H1 (cell line): ENCODE results near the gene LRRFIP1. TPM values are rescaled to one million over a fixed set of nuclear protein-coding genes. Genes with fewer than 3 reads are reported as not detected.

Experiments
- CTCF ChIA-PET: fragments of 300-600 bp; sonication (Branson Sonifier 250); formaldehyde crosslinking; loops from one replicate; lab custom pipeline; 2021; ENCODE audit not compliant: partially characterized antibody; lab: Charles Lee
- POLR2A ChIA-PET: fragments of 300-600 bp; sonication (Branson Sonifier 250); formaldehyde crosslinking; loops from one replicate; lab custom pipeline; 2021; ENCODE audit warnings: inconsistent platforms; ENCODE audit not compliant: partially characterized antibody; lab: Charles Lee
- DNase-seq, 2 experiments: peaks; one replicate each; pipeline versions ENCODE4 v3.0.0 to v3.0.0-alpha.2; 2010 to 2022; ENCODE audit warnings: low spot score in 2 of 2, low read depth in 1 of 2, mixed read lengths in 1 of 2
- FAIRE-seq: peaks from 2 replicates; lab custom pipeline; 2011; peaks lifted over from hg19 to GRCh38; lab: Jason Lieb, UNC
- H2AFZ ChIP-seq: 2 replicates; pipeline ENCODE4 v1.8.1; 2012; ENCODE audit warnings: low read length, inconsistent platforms
- H2AK5ac ChIP-seq: 2 replicates; pipeline ENCODE4 v1.6.1; 2013; ENCODE audit warnings: low read depth, low read length
- H2BK120ac ChIP-seq: replicated peaks from 2 replicates; pipeline ENCODE3; 2013; ENCODE audit warnings: low read depth, low read length, inconsistent platforms
- H2BK12ac ChIP-seq: 2 replicates; pipeline ENCODE4 v1.6.1; 2013; ENCODE audit warnings: low read depth, low read length
- H2BK15ac ChIP-seq: 2 replicates; pipeline ENCODE4 v1.6.1; 2013; ENCODE audit warnings: low read length
- H2BK20ac ChIP-seq: 2 replicates; pipeline ENCODE4 v1.6.1; 2013; ENCODE audit warnings: low read length
- H2BK5ac ChIP-seq: 2 replicates; pipeline ENCODE4 v1.6.1; 2013; ENCODE audit warnings: low read depth, low read length
- H3K14ac ChIP-seq: 2 replicates; pipeline ENCODE4 v1.6.1; 2013; ENCODE audit warnings: inconsistent platforms; ENCODE audit not compliant: insufficient read length
- H3K18ac ChIP-seq: 2 replicates; pipeline ENCODE4 v1.6.1; 2013; ENCODE audit warnings: low read length; ENCODE audit errors: extremely low read depth
- H3K23ac ChIP-seq: 2 replicates; pipeline ENCODE4 v1.6.1; 2013; ENCODE audit warnings: inconsistent platforms; ENCODE audit not compliant: insufficient read length
- H3K23me2 ChIP-seq: 2 replicates; pipeline ENCODE4 v1.6.1; 2013; ENCODE audit warnings: low read depth, low read length
- H3K27ac ChIP-seq: 2 replicates; pipeline ENCODE4 v1.6.1; 2011; ENCODE audit warnings: low read depth, low read length, inconsistent platforms
- H3K27me3 ChIP-seq, 4 experiments: replicated peaks in 1 of 4; 1 replicate in 1 of 4; 2 replicates in 3 of 4; pipeline versions ENCODE4 v1.6.1 to v1.8.1; 2011 to 2013; ENCODE audit warnings: low read length in 3 of 4, mild to moderate bottlenecking in 3 of 4, inconsistent platforms in 2 of 4, mixed read lengths in 2 of 4, moderate library complexity in 1 of 4; ENCODE audit not compliant: control insufficient read depth in 3 of 4, insufficient read depth in 3 of 4; ENCODE audit errors: extremely low read depth in 1 of 4
- H3K36me3 ChIP-seq, 4 experiments: 2 replicates each; pipeline versions ENCODE4 v1.6.1 to v1.8.1; 2011 to 2013; ENCODE audit warnings: mild to moderate bottlenecking in 4 of 4, low read length in 3 of 4, moderate library complexity in 2 of 4, control low read depth in 1 of 4, inconsistent platforms in 1 of 4; ENCODE audit not compliant: insufficient read depth in 4 of 4, control insufficient read depth in 2 of 4
- H3K4ac ChIP-seq: replicated peaks from 2 replicates; pipeline ENCODE3; 2013; ENCODE audit warnings: low read length, low read depth, mixed read lengths, inconsistent platforms; ENCODE audit not compliant: insufficient read length
- H3K4me1 ChIP-seq, 4 experiments: replicated peaks in 1 of 4; 1 replicate in 1 of 4; 2 replicates in 3 of 4; pipeline versions ENCODE4 v1.6.1 to v1.8.1; 2011 to 2013; ENCODE audit warnings: low read length in 3 of 4, inconsistent platforms in 2 of 4, mixed read lengths in 1 of 4; ENCODE audit not compliant: insufficient read depth in 4 of 4, control insufficient read depth in 3 of 4
- H3K4me2 ChIP-seq, 2 experiments: 2 replicates each; pipeline versions ENCODE4 v1.6.1 to v1.8.1; 2011 to 2013; ENCODE audit warnings: low read depth in 2 of 2, low read length in 2 of 2, control low read depth in 1 of 2, inconsistent platforms in 1 of 2, mild to moderate bottlenecking in 1 of 2; ENCODE audit not compliant: insufficient read depth in 1 of 2
- H3K4me3 ChIP-seq, 4 experiments: fragments of 200-600, 300-600 bp in 1 of 4; sonication (generic), shearing (Covaris generic), sonication (Bioruptor Twin) in 1 of 4; 2 replicates each; pipeline versions ENCODE4 v1.5.1 to v1.8.1; 2011 to 2016; ENCODE audit warnings: low read length in 4 of 4, low read depth in 3 of 4, control low read depth in 2 of 4, inconsistent platforms in 2 of 4, mild to moderate bottlenecking in 2 of 4, mixed read lengths in 1 of 4, moderate library complexity in 1 of 4; ENCODE audit not compliant: insufficient read depth in 2 of 4; ENCODE audit errors: extremely low read depth in 1 of 4
- H3K56ac ChIP-seq: replicated peaks from 2 replicates; pipeline ENCODE3; 2013; ENCODE audit warnings: low read depth, mild to moderate bottlenecking, mixed read lengths, low read length, inconsistent platforms; ENCODE audit not compliant: insufficient read length
- H3K79me1 ChIP-seq: 2 replicates; pipeline ENCODE4 v1.6.1; 2013; ENCODE audit warnings: low read depth, low read length, control low read depth
- H3K79me2 ChIP-seq, 2 experiments: 2 replicates each; pipeline versions ENCODE4 v1.6.1 to v1.8.1; 2012 to 2013; ENCODE audit warnings: low read length in 2 of 2, mild to moderate bottlenecking in 2 of 2, inconsistent platforms in 1 of 2; ENCODE audit not compliant: insufficient read depth in 2 of 2, control insufficient read depth in 1 of 2
- H3K9ac ChIP-seq, 4 experiments: replicated peaks in 1 of 4; 1 replicate in 1 of 4; 2 replicates in 3 of 4; pipeline versions ENCODE4 v1.6.1 to v1.8.1; 2011 to 2013; ENCODE audit warnings: low read depth in 3 of 4, low read length in 3 of 4, control low read depth in 2 of 4, mild to moderate bottlenecking in 2 of 4, moderate library complexity in 2 of 4, inconsistent platforms in 1 of 4; ENCODE audit errors: extremely low read depth in 1 of 4
- H3K9me3 ChIP-seq, 2 experiments: 2 replicates each; pipeline versions ENCODE4 v1.6.1 to v1.8.1; 2012 to 2013; ENCODE audit warnings: mild to moderate bottlenecking in 2 of 2, moderate library complexity in 2 of 2, control low read depth in 1 of 2, inconsistent platforms in 1 of 2, low read depth in 1 of 2, low read length in 1 of 2, mixed read lengths in 1 of 2; ENCODE audit not compliant: insufficient read depth in 2 of 2
- H4K20me1 ChIP-seq, 2 experiments: replicated peaks in 1 of 2; 2 replicates each; pipeline versions ENCODE3 to v1.8.1; 2011 to 2013; ENCODE audit warnings: inconsistent platforms in 2 of 2, low read length in 2 of 2, mild to moderate bottlenecking in 1 of 2; ENCODE audit not compliant: insufficient read depth in 2 of 2, control insufficient read depth in 1 of 2
- H4K5ac ChIP-seq: 2 replicates; pipeline ENCODE4 v1.6.1; 2013; ENCODE audit warnings: low read length, low read depth, mixed read lengths, inconsistent platforms; ENCODE audit not compliant: insufficient read length
- H4K8ac ChIP-seq: 2 replicates; pipeline ENCODE4 v1.8.0; 2013; ENCODE audit warnings: mild to moderate bottlenecking, moderate library complexity, low read length, inconsistent platforms; ENCODE audit not compliant: insufficient read depth; ENCODE audit errors: extremely low read depth
- H4K91ac ChIP-seq: replicated peaks from 2 replicates; pipeline ENCODE3; 2013; ENCODE audit warnings: low read length, mixed read lengths, inconsistent platforms; ENCODE audit not compliant: insufficient read length
- KDM5A ChIP-seq: fragments of 200-600 bp; IDR thresholded peaks from 2 replicates; pipeline ENCODE4 v1.7.1; 2012; ENCODE audit warnings: mild to moderate bottlenecking, low read length, inconsistent platforms, mixed read lengths
- RAD21 ChIP-seq, 2 experiments: IDR thresholded peaks in 1 of 2; conservative IDR thresholded peaks in 1 of 2; 2 replicates each; pipeline ENCODE4 v1.6.1; 2011; ENCODE audit warnings: low read depth in 2 of 2, low read length in 2 of 2, improper control_type of control experiment in 1 of 2, inconsistent platforms in 1 of 2, mild to moderate bottlenecking in 1 of 2, moderate library complexity in 1 of 2
- SP2 ChIP-seq: IDR thresholded peaks from 2 replicates; pipeline ENCODE4 v1.6.1; 2012; ENCODE audit warnings: mild to moderate bottlenecking, low read length, inconsistent platforms
- SRF ChIP-seq: IDR thresholded peaks from 2 replicates; pipeline ENCODE4 v1.6.1; 2011; ENCODE audit warnings: mild to moderate bottlenecking, low read depth, low read length, moderate library complexity
- TBP ChIP-seq: IDR thresholded peaks from 2 replicates; pipeline ENCODE4 v1.6.1; 2011; ENCODE audit warnings: low read depth, low read length, improper control_type of control experiment
- WGBS, 2 experiments: shearing (Covaris generic) in 1 of 2; methylation state at CpG; one replicate each; pipeline versions ENCODE4 v1.1.6 to v1.1.7; 2013 to 2015; ENCODE audit warnings: low lambda C conversion rate in 2 of 2, mixed read lengths in 2 of 2, inconsistent platforms in 1 of 2, low coverage in 1 of 2, missing lambda C conversion rate in 1 of 2; ENCODE audit not compliant: insufficient replicate concordance in 2 of 2, insufficient coverage in 1 of 2, insufficient read length in 1 of 2; ENCODE audit errors: extremely low coverage in 1 of 2, missing lambda C conversion rate in 1 of 2; 5-methylcytosine and 5-hydroxymethylcytosine counted together
- polyA plus RNA-seq, 7 experiments: library from polyadenylated mRNA; depleted of rRNA in 3 of 7; stranded (reverse) in 5 of 7; unstranded in 2 of 7; fragments of >200 nt in 5 of 7; fragments of 200-250 nt in 2 of 7; gene quantifications; 1 replicate in 5 of 7; 2 replicates in 1 of 7; 4 replicates in 1 of 7; pipeline versions ENCODE4 v1.2.1 to v1.2.3, GENCODE V29; 2011 to 2013; ENCODE audit warnings: missing spikeins in 2 of 7, mixed read lengths in 2 of 7
- total RNA-seq: library from RNA; stranded (reverse); fragmentation: NEBNext Ultra II Directional; extraction: Animal tissue kit (Norgen Biotek cat#: 25700); gene quantifications from 2 replicates; pipeline ENCODE4 v1.2.1, GENCODE V29; 2021
- TF ChIP-seq, protein P1 (sequence below), 3 experiments: IDR thresholded peaks; 1 replicate in 2 of 3; 2 replicates in 1 of 3; pipeline versions ENCODE4 v1.5.1 to v1.6.1; 2011; ENCODE audit warnings: low read length in 3 of 3, mild to moderate bottlenecking in 3 of 3, inconsistent platforms in 2 of 3, low read depth in 1 of 3, moderate library complexity in 1 of 3; ENCODE audit not compliant: insufficient read depth in 1 of 3; ENCODE audit errors: control extremely low read depth in 1 of 3

LRRFIP1 gene
- total and polyA plus RNA-seq, 2 of the 8 experiments (the other 6 are each of a cell fraction or from before 2014, with no cell fraction given) = 12.1 to 75.8 TPM

DNA sequence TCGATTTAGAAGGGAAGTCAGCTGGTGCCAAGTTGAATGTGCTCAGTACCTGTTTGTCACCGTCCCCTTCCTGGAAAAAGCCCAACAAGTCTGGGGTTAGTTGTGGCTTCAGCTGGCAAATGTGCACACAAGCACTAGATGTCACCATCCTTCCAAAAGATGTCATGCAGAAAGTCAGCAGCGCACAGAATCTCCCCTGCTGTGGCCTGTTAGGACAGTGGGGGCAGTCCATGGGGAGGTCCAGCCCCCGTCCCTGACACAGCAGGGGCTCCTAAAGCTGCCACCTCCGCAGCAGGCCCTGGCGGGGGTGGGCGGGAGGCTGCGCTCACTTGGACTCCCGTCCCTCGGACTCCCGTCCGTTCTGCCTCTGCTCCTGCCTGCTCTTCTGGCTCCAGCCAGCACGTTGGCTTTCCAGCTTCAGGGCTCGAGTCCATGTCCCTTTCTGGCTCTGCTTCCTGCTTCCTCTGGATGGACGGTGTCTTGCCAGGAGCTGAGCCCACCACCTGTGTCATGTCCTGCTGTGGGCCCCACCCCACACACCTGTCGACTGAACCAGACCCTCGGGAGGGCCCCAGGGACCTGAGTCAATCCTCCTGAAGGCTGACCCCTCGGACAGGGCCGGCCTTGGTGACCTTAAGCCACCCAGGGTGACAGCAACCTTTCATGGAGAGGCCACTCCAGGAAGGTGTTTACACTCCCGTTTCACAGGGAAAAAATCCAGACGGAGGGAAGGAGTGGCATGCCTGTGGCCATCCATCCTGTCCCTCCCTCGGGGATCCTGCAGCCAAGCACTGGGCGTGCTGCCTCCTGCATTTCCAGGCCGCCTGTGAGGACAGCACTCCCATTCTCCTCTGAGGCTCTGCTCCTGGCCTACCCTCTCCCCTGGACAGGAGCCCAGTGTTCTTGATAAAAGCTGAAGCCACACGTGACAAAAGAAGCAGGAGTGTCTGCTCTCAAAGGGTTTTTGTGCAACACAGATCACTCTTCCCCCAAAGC is 45.3 kb upstream of the LRRFIP1 start:
- H2AFZ ChIP-seq = no peak overlapping the region
- CTCF ChIA-PET = interaction anchor here (0.6 to 3.1 kb wide), 19 partner anchors 10 to 163 kb away, joined by 3 to 24 read pairs (median 4); no protein-coding TSS in a partner anchor
- TF ChIP-seq RAD21 (IDR thresholded peaks at IDR 0.05 in 1 of 2, conservative IDR thresholded peaks at IDR 0.05 in 1 of 2; ENCODE audit: low read depth in 2 of 2, low read length in 2 of 2) (peak; percentile 54 to 69), SP2 (no peak), TBP (no peak), KDM5A (no peak), SRF (no peak)
- TF ChIP-seq, protein P1, sequence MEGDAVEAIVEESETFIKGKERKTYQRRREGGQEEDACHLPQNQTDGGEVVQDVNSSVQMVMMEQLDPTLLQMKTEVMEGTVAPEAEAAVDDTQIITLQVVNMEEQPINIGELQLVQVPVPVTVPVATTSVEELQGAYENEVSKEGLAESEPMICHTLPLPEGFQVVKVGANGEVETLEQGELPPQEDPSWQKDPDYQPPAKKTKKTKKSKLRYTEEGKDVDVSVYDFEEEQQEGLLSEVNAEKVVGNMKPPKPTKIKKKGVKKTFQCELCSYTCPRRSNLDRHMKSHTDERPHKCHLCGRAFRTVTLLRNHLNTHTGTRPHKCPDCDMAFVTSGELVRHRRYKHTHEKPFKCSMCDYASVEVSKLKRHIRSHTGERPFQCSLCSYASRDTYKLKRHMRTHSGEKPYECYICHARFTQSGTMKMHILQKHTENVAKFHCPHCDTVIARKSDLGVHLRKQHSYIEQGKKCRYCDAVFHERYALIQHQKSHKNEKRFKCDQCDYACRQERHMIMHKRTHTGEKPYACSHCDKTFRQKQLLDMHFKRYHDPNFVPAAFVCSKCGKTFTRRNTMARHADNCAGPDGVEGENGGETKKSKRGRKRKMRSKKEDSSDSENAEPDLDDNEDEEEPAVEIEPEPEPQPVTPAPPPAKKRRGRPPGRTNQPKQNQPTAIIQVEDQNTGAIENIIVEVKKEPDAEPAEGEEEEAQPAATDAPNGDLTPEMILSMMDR (IDR thresholded peaks at IDR 0.05; ENCODE audit: control extremely low read depth in 1 of 3, insufficient read depth in 1 of 3, low read depth in 1 of 3, low read length in 3 of 3) = peak in 2 of 3 experiments; percentile 30 to 51; a peak in 2 of 4 replicates

More for the DNA sequence above, 45.3 kb upstream of the LRRFIP1 start:
- Histone ChIP-seq H3K18ac (no peak overlapping the region; the same call in 1 of the 2 replicates), H4K91ac (no peak overlapping the region), H3K79me1 (peaks cover 2% of the 10 kb centered on the region; the same call in 1 of the 2 replicates), H3K79me2 (peaks cover 0 to 19% of the 10 kb centered on the region in 2 experiments; a peak in 3 of 4 replicates), H2BK12ac (no peak overlapping the region), H3K4me3 (no peak overlapping the region), H3K9me3 (no peaks in the 10 kb centered on the region), H4K20me1 (peaks cover 3% of the 10 kb centered on the region in 2 experiments), H3K56ac (no peak overlapping the region), H4K8ac (peak overlapping the region; percentile 76; the same call in 1 of the 2 replicates), H2AK5ac (no peak overlapping the region), H3K23me2 (no peaks in the 10 kb centered on the region; the same call in 1 of the 2 replicates), H3K36me3 (peaks cover 0 to 2% (median 0%) of the 10 kb centered on the region in 4 experiments; a peak in 1 of 8 replicates), H4K5ac (no peak overlapping the region), H3K4ac (no peak overlapping the region), H3K14ac (no peak overlapping the region), H3K9ac (no peak overlapping the region; a peak in 1 of 7 replicates), H3K27ac (no peak overlapping the region), H3K4me2 (no peak overlapping the region), H2BK20ac (no peak overlapping the region; the same call in 1 of the 2 replicates), H3K23ac (no peak overlapping the region), H2BK120ac (no peak overlapping the region), H3K27me3 (no peaks in the 10 kb centered on the region), H3K4me1 (peaks cover 0 to 19% (median 14%) of the 10 kb centered on the region in 4 experiments; a peak in 6 of 7 replicates), H2BK15ac (0 out of 2 replicates have a peak overlapping the region, but pooled peaks have one; percentile 53), H2BK5ac (no peak overlapping the region)
- FAIRE-seq (peak; percentile 69), DNase-seq (no peak)
- 77% methylated on average over 25 of the region's 25 CpGs; no CpG with 5 or more reads in 1 of the 2 experiments for WGBS, 2 experiments
- POLR2A ChIA-PET = interaction anchor here (1.1 to 5.5 kb wide), 6 partner anchors 9 to 49 kb away, joined by 3 to 27 read pairs (median 6); partner anchors contain the start of gene RAB17
